ENCODE results near the gene UCN2.

The UCN2 gene

GRCh38 chr3:48567500-48567899 is 3.9 kb upstream of the UCN2 start:
- TF ChIP-seq, protein P1, sequence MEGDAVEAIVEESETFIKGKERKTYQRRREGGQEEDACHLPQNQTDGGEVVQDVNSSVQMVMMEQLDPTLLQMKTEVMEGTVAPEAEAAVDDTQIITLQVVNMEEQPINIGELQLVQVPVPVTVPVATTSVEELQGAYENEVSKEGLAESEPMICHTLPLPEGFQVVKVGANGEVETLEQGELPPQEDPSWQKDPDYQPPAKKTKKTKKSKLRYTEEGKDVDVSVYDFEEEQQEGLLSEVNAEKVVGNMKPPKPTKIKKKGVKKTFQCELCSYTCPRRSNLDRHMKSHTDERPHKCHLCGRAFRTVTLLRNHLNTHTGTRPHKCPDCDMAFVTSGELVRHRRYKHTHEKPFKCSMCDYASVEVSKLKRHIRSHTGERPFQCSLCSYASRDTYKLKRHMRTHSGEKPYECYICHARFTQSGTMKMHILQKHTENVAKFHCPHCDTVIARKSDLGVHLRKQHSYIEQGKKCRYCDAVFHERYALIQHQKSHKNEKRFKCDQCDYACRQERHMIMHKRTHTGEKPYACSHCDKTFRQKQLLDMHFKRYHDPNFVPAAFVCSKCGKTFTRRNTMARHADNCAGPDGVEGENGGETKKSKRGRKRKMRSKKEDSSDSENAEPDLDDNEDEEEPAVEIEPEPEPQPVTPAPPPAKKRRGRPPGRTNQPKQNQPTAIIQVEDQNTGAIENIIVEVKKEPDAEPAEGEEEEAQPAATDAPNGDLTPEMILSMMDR (IDR thresholded peaks at IDR 0.05; ENCODE audit: low read depth, low read length, missing control alignments), result no peak
- no peak for DNase-seq (ENCODE audit: low read depth)
- no peak overlapping the region for H3K4me3 ChIP-seq (ENCODE audit: low read depth, low read length)

GRCh38 chr3:48567090-48567489 is 3.5 kb upstream of the UCN2 start:
- no peak for DNase-seq (ENCODE audit: low read depth)
- H3K4me3 ChIP-seq (ENCODE audit: low read depth, low read length), result no peak overlapping the region
- TF ChIP-seq, protein P1 (IDR thresholded peaks at IDR 0.05; ENCODE audit: low read depth, low read length, missing control alignments), result no peak

GRCh38 chr3:48566401-48566760 is 2.8 kb upstream of the UCN2 start:
- no peak overlapping the region for H3K4me3 ChIP-seq (ENCODE audit: low read depth, low read length)
- TF ChIP-seq, protein P1 (IDR thresholded peaks at IDR 0.05; ENCODE audit: low read depth, low read length, missing control alignments), result no peak
- no peak for DNase-seq (ENCODE audit: low read depth)

- TF ChIP-seq, protein P1 (IDR thresholded peaks at IDR 0.05; ENCODE audit: low read depth, low read length, missing control alignments), result no peak
- no peak for DNase-seq (ENCODE audit: low read depth)
- H3K4me3 ChIP-seq (ENCODE audit: low read depth, low read length), result no peak overlapping the region
These were observed 2.2 kb upstream of the UCN2 start for GRCh38 chr3:48565591-48566400.

DNA sequence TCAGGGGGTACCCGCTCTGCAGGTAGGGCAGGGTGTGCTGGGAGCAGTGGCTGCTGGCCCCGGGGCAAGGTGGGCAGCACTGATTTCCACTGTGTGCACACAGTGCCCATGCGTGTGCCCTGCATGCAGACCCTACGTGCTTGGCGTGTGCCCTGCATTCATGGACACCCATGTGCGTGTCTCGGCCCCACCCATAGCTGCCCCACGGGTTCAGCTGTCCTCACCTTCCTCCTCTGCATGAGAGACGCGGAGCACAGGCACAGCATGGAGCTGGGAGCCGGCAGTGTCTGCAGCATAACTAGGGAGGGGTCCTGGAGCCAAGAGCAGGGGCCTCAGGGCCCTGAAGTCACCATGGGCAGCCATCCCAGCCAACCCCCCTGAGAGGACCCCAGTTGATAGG is 1.6 kb upstream of the UCN2 start:
- DNase-seq (ENCODE audit: low read depth), result no peak
- H3K4me3 ChIP-seq (ENCODE audit: low read depth, low read length), result no peak overlapping the region
- TF ChIP-seq, protein P1 (IDR thresholded peaks at IDR 0.05; ENCODE audit: low read depth, low read length, missing control alignments), result no peak

DNA sequence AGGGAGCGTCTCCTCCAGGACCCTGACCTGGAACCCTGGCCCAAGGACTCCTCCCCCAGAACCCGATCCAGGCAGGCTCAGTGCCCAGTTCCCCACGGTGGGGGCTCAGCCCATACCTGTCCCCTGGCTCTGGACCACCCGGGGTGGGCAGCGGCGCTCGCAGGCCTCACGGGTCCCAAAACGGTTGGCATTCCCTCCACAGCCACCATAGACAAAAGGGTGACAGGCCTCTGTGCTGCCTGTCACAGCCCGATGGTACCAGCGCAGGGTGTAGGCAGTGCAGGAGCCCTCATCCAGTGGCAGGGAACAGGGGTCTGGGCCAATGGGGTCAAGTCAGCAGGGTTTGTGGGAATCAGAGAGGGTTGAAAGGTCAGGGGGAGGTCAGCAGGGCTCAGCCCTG is 1.1 kb upstream of the UCN2 start:
- no peak for DNase-seq (ENCODE audit: low read depth)
- TF ChIP-seq, protein P1 (IDR thresholded peaks at IDR 0.05; ENCODE audit: low read depth, low read length, missing control alignments), result no peak
- H3K4me3 ChIP-seq (ENCODE audit: low read depth, low read length), result no peak overlapping the region

- no peak overlapping the region for H3K4me3 ChIP-seq (ENCODE audit: low read depth, low read length)
- TF ChIP-seq, protein P1 (IDR thresholded peaks at IDR 0.05; ENCODE audit: low read depth, low read length, missing control alignments), result no peak
- no peak for DNase-seq (ENCODE audit: low read depth)
These were observed 441 bp upstream of the UCN2 start for GRCh38 chr3:48564022-48564421.
